ENCODE measurements around the gene PRKRA.

PRKRA gene

GRCh38 chr2:178449700-178450523, 1.1 kb downstream of the PRKRA start:
- Histone ChIP-seq H3K27me3 (ENCODE audit: control insufficient read depth, low read length) (no peaks in the 10 kb centered on the region), H3K27ac (ENCODE audit: low read depth, low read length) (peak overlapping the region; percentile 79), H3K4me2 (ENCODE audit: low read length) (peak overlapping the region; percentile 79), H3K9me3 (ENCODE audit: control insufficient read depth, insufficient read depth, low read length) (no peaks in the 10 kb centered on the region), H3F3A (ENCODE audit: control insufficient read depth, insufficient read depth) (0 out of 2 replicates have a peak, but pooled peaks cover 4% of the 10 kb centered on the region), H3K9me2 (replicated peaks; ENCODE audit: control insufficient read depth, low read length) (no peaks in the 10 kb centered on the region), H3K4me3 (ENCODE audit: low read length) (peak overlapping the region; percentile 93), H3K36me3 (ENCODE audit: control insufficient read depth, low read length) (peaks cover 47% of the 10 kb centered on the region), H3K79me2 (ENCODE audit: control insufficient read depth, low read length) (peaks cover 34% of the 10 kb centered on the region), H4K20me1 (ENCODE audit: control insufficient read depth, insufficient read depth, low read depth, low read length) (peaks cover 6% of the 10 kb centered on the region; the same call in 1 of the 2 replicates), H3K4me1 (ENCODE audit: control insufficient read depth, low read length) (peaks cover 29% of the 10 kb centered on the region)
- TF ChIP-seq EZH2phosphoT487 (IDR thresholded peaks at IDR 0.05; ENCODE audit: borderline replicate concordance, low read length) (no peak), CTCF (IDR thresholded peaks at IDR 0.05; ENCODE audit: low read depth, low read length, poor library complexity, severe bottlenecking) (no peak)

DNA sequence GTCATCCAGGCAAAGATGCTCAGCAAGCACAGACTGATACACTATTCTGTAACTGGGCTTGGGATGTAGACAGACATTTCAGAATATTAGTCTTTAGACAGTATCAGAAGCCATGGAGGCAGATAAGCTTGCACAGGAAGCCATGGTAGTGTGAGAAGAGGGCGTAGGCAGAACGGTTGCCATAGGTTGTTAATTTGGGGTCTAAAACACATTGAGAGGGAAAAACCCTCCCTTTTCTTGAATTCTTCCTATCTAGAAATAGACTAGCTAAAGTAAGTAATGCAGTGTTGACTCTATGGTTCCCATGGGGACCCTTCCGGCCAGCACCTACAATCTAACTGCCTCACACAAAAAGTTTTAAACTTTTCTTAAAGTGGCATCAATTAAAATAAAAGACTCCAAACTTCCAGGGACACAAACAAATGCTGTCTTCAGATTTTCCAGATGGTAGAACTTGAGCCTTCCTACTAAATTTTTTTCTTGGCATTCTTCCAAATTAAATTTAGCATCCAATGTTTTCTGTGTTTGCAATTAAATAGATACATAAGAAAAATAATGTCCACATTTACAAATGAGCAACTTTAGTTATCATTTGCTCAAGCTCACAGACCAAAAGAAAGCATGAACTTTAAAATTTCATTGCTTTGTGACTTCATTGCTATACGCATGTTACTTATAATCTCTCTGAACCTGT, 1.9 kb downstream of the PRKRA start:
- Histone ChIP-seq H3K79me2 (ENCODE audit: control insufficient read depth, low read length) (peaks cover 34% of the 10 kb centered on the region), H3K9me3 (ENCODE audit: control insufficient read depth, insufficient read depth, low read length) (no peaks in the 10 kb centered on the region), H3K9me2 (replicated peaks; ENCODE audit: control insufficient read depth, low read length) (no peaks in the 10 kb centered on the region), H3K4me2 (ENCODE audit: low read length) (peak overlapping the region; percentile 79), H3K4me1 (ENCODE audit: control insufficient read depth, low read length) (peaks cover 29% of the 10 kb centered on the region), H4K20me1 (ENCODE audit: control insufficient read depth, insufficient read depth, low read depth, low read length) (peaks cover 6% of the 10 kb centered on the region; the same call in 1 of the 2 replicates), H3F3A (ENCODE audit: control insufficient read depth, insufficient read depth) (0 out of 2 replicates have a peak, but pooled peaks cover 4% of the 10 kb centered on the region), H3K27me3 (ENCODE audit: control insufficient read depth, low read length) (no peaks in the 10 kb centered on the region), H3K27ac (ENCODE audit: low read depth, low read length) (no peak overlapping the region), H3K4me3 (ENCODE audit: low read length) (peak overlapping the region; percentile 93), H3K36me3 (ENCODE audit: control insufficient read depth, low read length) (peaks cover 54% of the 10 kb centered on the region)
- TF ChIP-seq EZH2phosphoT487 (IDR thresholded peaks at IDR 0.05; ENCODE audit: borderline replicate concordance, low read length), result no peak

DNA sequence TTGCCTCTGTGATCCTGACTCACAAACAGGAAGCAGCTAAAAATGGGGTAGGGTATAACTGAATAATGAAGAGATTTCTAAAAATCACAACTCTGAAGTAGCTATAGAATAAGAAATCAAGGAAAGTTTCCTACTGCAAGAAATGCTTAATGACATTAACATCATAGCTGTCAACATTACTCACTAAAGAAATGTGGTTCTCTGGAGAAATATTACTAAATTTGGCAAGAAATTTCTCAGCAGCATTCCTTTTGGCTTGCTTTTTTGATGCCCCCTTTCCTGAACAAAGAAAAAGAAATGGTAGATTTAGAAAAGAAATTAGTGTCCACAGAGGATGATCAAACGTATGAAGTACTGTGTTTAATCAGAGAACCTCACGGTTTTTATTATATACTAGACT, 9.5 kb downstream of the PRKRA start:
- peaks cover 90% of the 10 kb centered on the region for H3K36me3 ChIP-seq (ENCODE audit: control insufficient read depth, low read length)

More for the DNA sequence above, 9.5 kb downstream of the PRKRA start:
- Histone ChIP-seq H3K9me2 (replicated peaks; ENCODE audit: control insufficient read depth, low read length) (no peaks in the 10 kb centered on the region), H3K27ac (ENCODE audit: low read depth, low read length) (no peak overlapping the region), H3K79me2 (ENCODE audit: control insufficient read depth, low read length) (peaks cover 3% of the 10 kb centered on the region; the same call in 1 of the 2 replicates), H3K9me3 (ENCODE audit: control insufficient read depth, insufficient read depth, low read length) (no peaks in the 10 kb centered on the region), H3K4me3 (ENCODE audit: low read length) (no peak overlapping the region), H3K27me3 (ENCODE audit: control insufficient read depth, low read length) (no peaks in the 10 kb centered on the region), H3K4me2 (ENCODE audit: low read length) (no peak overlapping the region), H3F3A (ENCODE audit: control insufficient read depth, insufficient read depth) (no peaks in the 10 kb centered on the region), H3K4me1 (ENCODE audit: control insufficient read depth, low read length) (no peaks in the 10 kb centered on the region), H4K20me1 (ENCODE audit: control insufficient read depth, insufficient read depth, low read depth, low read length) (no peaks in the 10 kb centered on the region)
- TF ChIP-seq EZH2phosphoT487 (IDR thresholded peaks at IDR 0.05; ENCODE audit: borderline replicate concordance, low read length) (no peak), CTCF (IDR thresholded peaks at IDR 0.05; ENCODE audit: low read depth, low read length, poor library complexity, severe bottlenecking) (no peak)
